ENCODE results near the gene SGO2.

GRCh38 chr2:200502196-200502595 is 23.8 kb upstream of the SGO2 start:
- TF ChIP-seq CCAR2 (optimal IDR thresholded peaks at IDR 0.05; ENCODE audit: low read depth, low read length) (no peak), SUZ12 (IDR thresholded peaks at IDR 0.05; ENCODE audit: low read depth, low read length) (no peak), NFE2L2 (IDR thresholded peaks at IDR 0.05; ENCODE audit: low read length) (no peak), SMARCE1 (IDR thresholded peaks at IDR 0.05; ENCODE audit: borderline replicate concordance) (no peak), RARA (CRISPR knock-in tag; IDR thresholded peaks at IDR 0.05) (no peak)

Measured in HepG2 (cell line).